Right atrium auricular region (tissue), 2 donors: ENCODE results near the gene CNTNAP2. TPM values are rescaled to one million over a fixed set of nuclear protein-coding genes. Genes with fewer than 3 reads are reported as not detected.
"Not testable (repeated sequence)": the region's sequence is repeated elsewhere in the genome, so short reads cannot be mapped to it uniquely, and the experiment has no call there.

Experiments used
- DNase-seq: peaks from one replicate; pipeline ENCODE4 v3.0.0-alpha.2; 2019; ENCODE audit warnings: low spot score
- H3K27ac ChIP-seq, 2 donors: fragments of 200-600 bp; sonication (generic); 1 replicate in 1 of 2; 2 replicates in 1 of 2; pipeline ENCODE4 v1.5.1; 2016 to 2019
- H3K27me3 ChIP-seq, 2 donors: fragments of 200-600 bp; sonication (generic); one replicate each; pipeline versions ENCODE4 v1.5.1 to v1.6.0; 2017 to 2019
- H3K36me3 ChIP-seq: fragments of 200-600 bp; sonication (generic); one replicate; pipeline ENCODE4 v1.5.1; 2016
- H3K4me1 ChIP-seq, 2 donors: fragments of 200-600 bp; sonication (generic); one replicate each; pipeline versions ENCODE4 v1.5.1 to v1.6.0; 2017 to 2019
- H3K4me3 ChIP-seq, 2 donors: fragments of 200-600 bp; sonication (generic); 1 replicate in 1 of 2; 2 replicates in 1 of 2; pipeline ENCODE4 v1.5.1; 2017 to 2019; ENCODE audit warnings: mild to moderate bottlenecking in 1 of 2, moderate library complexity in 1 of 2
- H3K9me3 ChIP-seq, 2 donors: fragments of 200-600 bp; sonication (generic); one replicate each; pipeline ENCODE4 v1.5.1; 2019
- total RNA-seq, 2 donors: library from RNA; depleted of rRNA; stranded (reverse); fragments of >200 nt; gene quantifications; one replicate each; pipeline ENCODE4 v1.1.0, GENCODE V29; 2016
- TF ChIP-seq, protein P1 (sequence below), 2 donors: fragments of 200-600 bp; sonication (generic); IDR thresholded peaks; one replicate each; pipeline ENCODE4 v1.5.1; 2019; ENCODE audit warnings: antibody characterized with exemption in 2 of 2

CNTNAP2 gene
- total RNA-seq, 2 donors from 2014 or later, result 1.1 to 1.7 TPM

DNA sequence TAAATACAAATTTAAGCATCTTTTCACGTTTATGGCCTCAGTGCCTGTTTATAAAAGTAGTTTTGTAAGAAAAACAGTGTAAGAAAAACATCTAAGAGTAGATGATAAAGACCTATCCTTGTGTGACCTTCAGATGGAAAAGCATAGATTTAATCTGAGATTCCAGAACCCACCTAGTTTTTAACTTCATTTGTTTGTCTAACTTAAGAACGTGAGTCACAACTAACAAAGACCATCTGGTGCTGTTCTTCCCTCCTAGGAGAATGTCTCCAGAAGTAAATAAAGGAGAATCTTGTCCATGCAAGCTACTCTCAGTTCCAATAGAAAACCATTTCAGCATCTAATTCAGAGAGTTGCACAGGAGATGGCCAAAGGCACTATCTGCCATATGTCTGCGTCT lies 2208.6 kb downstream of the CNTNAP2 start:
- Histone ChIP-seq H3K9me3 (no peaks in the 10 kb centered on the region), H3K27ac (no peak overlapping the region), H3K36me3 (no peaks in the 10 kb centered on the region), H3K27me3 (no peaks in the 10 kb centered on the region), H3K4me1 (no peaks in the 10 kb centered on the region), H3K4me3 (no peak overlapping the region)
- no peak for DNase-seq
- TF ChIP-seq, protein P1, sequence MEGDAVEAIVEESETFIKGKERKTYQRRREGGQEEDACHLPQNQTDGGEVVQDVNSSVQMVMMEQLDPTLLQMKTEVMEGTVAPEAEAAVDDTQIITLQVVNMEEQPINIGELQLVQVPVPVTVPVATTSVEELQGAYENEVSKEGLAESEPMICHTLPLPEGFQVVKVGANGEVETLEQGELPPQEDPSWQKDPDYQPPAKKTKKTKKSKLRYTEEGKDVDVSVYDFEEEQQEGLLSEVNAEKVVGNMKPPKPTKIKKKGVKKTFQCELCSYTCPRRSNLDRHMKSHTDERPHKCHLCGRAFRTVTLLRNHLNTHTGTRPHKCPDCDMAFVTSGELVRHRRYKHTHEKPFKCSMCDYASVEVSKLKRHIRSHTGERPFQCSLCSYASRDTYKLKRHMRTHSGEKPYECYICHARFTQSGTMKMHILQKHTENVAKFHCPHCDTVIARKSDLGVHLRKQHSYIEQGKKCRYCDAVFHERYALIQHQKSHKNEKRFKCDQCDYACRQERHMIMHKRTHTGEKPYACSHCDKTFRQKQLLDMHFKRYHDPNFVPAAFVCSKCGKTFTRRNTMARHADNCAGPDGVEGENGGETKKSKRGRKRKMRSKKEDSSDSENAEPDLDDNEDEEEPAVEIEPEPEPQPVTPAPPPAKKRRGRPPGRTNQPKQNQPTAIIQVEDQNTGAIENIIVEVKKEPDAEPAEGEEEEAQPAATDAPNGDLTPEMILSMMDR (IDR thresholded peaks at IDR 0.05), result no peak

DNA sequence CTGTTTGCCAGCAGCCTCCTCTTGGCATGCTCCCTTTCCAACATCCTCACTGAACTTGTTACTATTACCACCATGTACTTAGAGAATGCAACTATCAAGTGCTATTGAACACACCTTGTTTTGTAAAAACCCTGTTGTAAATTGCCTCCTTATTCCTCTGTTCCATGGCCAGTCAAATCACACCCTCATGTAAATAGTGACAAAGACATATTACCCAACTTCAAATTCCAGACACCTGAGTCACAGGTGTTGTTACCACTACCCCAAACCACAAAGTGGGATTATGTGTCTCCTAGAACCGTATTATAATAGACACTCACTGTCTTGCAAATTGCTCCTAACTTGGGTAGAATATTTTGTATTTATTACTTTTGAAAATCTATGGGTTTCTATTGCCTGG lies 2210.8 kb downstream of the CNTNAP2 start:
- DNase-seq, result no peak
- Histone ChIP-seq H3K36me3 (no peaks in the 10 kb centered on the region), H3K4me3 (no peak overlapping the region), H3K9me3 (no peaks in the 10 kb centered on the region), H3K27ac (no peak overlapping the region), H3K27me3 (no peaks in the 10 kb centered on the region), H3K4me1 (no peaks in the 10 kb centered on the region)
- TF ChIP-seq, protein P1 (IDR thresholded peaks at IDR 0.05), result no peak

DNA sequence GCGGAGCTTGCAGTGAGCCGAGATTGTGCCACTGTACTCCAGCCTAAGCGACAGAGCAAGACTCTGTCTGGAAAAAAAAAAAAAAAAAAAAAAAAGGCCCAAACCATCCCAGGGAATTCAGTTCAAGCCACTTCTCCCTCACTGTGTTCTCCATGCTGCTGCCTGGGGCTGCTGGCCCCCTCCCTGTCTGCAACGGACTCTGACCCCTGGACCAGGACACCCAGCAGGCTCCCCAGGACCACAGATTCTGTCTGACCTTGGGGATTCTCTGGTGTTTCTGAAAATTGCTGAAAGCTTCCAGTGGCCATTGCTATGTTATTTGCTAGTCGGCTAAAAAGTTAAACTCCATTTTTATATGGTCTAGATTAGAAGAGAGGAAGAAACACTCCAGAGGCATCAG lies 2212.3 kb downstream of the CNTNAP2 start:
- no peak overlapping the region for H3K4me3 ChIP-seq
- no peak for DNase-seq
- TF ChIP-seq, protein P1 (IDR thresholded peaks at IDR 0.05), result no peak

DNA sequence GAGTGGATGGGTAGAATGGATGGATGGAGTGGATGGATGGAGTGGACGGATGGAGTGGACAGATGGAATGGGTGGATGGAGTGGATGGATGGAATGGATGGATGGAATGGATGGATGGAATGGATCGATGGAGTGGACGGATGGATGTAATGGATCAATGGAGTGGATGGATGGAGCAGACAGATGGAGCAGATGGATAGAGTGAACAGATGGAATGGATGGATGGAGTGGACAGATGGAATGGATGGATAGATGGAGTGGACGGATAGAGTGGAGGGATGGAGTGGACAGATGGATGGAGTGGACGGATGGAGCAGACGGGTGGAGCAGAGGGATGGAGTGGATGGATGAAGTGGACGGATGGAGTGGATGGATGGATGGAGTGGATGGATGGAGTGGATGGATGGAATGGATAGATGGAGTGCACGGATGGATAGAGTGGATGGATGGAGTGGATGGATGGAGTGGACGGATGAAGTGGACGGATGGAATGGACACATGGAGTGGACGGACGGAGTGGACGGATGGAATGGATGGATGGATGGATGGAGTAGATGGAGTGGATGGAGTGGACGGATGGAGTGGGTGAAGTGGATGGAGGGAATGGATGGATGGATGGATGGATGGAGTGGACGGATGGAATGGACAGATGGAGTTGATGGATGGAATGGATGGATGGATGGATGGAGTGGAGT lies 2213.7 kb downstream of the CNTNAP2 start:
- H3K9me3 ChIP-seq, result no peaks in the 10 kb centered on the region
- TF ChIP-seq, protein P1 (IDR thresholded peaks at IDR 0.05), result no peak
- no peak overlapping the region for H3K4me3 ChIP-seq
- DNase-seq, result no peak
- H3K27ac ChIP-seq, result no peak overlapping the region
- H3K36me3 ChIP-seq, result no peaks in the 10 kb centered on the region
- no peaks in the 10 kb centered on the region for H3K4me1 ChIP-seq
- no peaks in the 10 kb centered on the region for H3K27me3 ChIP-seq

More for the DNA sequence above, 2212.3 kb downstream of the CNTNAP2 start:
- Histone ChIP-seq H3K27me3 (no peaks in the 10 kb centered on the region), H3K36me3 (no peaks in the 10 kb centered on the region), H3K4me1 (no peaks in the 10 kb centered on the region), H3K27ac (no peak overlapping the region), H3K9me3 (no peaks in the 10 kb centered on the region)

DNA sequence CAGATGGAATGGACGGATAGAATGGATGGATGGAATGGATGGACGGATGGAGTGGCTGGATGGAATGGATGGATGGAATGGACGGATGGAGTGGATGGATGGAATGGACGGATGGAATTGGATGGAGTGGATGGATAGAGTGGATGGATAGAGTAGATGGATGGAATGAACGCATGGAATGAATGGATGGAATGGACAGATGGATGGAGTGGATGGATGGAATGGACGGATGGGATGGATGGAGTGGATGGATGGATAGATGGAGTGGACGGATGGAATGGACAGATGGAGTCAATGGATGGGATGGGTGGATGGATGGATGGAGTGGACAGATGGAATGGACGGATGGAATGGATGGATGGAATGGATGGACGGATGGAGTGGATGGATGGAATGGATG lies 2214.2 kb downstream of the CNTNAP2 start:
- TF ChIP-seq, protein P1 (IDR thresholded peaks at IDR 0.05), result no peak
- H3K36me3 ChIP-seq, result no peaks in the 10 kb centered on the region
- no peaks in the 10 kb centered on the region for H3K27me3 ChIP-seq
- no peak for DNase-seq
- H3K4me3 ChIP-seq, result no peak overlapping the region
- no peaks in the 10 kb centered on the region for H3K9me3 ChIP-seq
- H3K27ac ChIP-seq, result no peak overlapping the region
- H3K4me1 ChIP-seq, result no peaks in the 10 kb centered on the region

DNA sequence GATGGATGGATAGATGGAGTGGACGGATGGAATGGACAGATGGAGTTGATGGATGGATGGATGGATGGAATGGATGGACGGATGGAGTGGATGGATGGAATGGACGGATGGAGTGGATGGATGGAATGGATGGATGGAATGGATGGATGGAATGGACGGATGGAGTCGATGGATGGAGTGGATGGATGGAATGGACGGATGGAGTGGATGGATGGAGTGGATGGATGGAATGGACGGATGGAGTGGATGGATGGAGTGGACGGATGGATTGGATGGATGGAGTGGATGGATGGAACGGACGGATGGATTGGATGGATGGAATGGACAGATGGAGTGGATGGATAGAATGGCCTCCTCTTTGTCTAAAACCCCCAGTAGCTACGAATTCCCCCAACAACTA lies 2214.9 kb downstream of the CNTNAP2 start:
- not testable (repeated sequence) for H3K36me3 ChIP-seq, H3K9me3 ChIP-seq, H3K4me1 ChIP-seq, H3K27me3 ChIP-seq, H3K27ac ChIP-seq, H3K4me3 ChIP-seq, DNase-seq
